Measurements from ENCODE around the gene FKBP8. TPM values are rescaled to one million over a fixed set of nuclear protein-coding genes. Genes with fewer than 3 reads are reported as not detected.

Gene FKBP8
- total RNA-seq, 2 experiments from 2014 or later: 147 to 152 TPM

DNA sequence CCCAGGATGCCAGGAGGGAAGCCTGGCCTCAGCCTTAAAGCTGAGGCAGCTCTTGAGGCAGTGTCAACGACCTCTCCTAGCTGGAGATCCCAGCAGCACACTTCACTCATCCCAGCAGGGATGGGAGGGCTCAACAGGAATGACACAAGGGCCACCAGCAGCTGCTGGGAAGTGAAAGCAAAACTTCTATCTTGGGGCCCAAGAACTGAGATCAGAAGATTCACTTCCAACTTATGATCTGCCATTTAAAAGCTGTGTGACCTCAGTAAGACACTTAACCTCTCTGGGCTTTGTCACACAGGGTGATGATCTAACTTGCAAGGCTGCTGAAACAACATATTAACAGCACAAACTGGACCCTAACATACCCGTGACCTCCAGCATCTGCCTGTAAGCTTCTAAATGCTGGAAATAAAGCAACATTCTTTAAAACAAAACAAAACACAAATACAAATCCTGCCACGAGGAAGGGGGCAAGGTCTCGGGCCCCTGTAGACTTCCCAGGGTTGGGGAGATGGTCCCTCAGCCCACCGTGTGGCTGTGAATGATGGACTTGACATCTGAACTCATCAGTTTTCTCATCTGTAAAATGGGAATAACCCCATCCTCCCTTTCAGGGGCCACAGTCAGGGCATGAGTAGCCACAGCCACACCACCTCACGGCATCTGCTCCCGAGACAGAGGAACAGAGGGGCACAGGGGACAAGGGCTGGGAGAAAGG, 44.2 kb downstream of the FKBP8 start:
- Mint-ChIP-seq H3K27ac (peak overlapping the region; percentile 36), H3K4me3 (no peak overlapping the region), H3K36me3 (ENCODE audit: low read depth) (no peaks in the 10 kb centered on the region), H3K4me1 (ENCODE audit: low read depth) (peaks cover 87% of the 10 kb centered on the region), H3K9me3 (no peaks in the 10 kb centered on the region), H3K27me3 (no peaks in the 10 kb centered on the region)
- intact Hi-C loops (cut with DNase I, micrococcal nuclease): no loop called here
- Histone ChIP-seq H3K27ac (ENCODE audit: low read depth in 1 of 2, low read length in 2 of 2) (peak overlapping the region in 1 of 2 donors; percentile 7), H3K4me1 (ENCODE audit: insufficient read depth, low read length) (peaks cover 100% of the 10 kb centered on the region), H3K4me3 (ENCODE audit: low read length) (no peak overlapping the region), H3K9me3 (ENCODE audit: control insufficient read depth in 1 of 2, insufficient read depth in 1 of 2, low read length in 2 of 2) (no peaks in the 10 kb centered on the region), H3K36me3 (ENCODE audit: insufficient read depth, low read length) (no peaks in the 10 kb centered on the region), H3K27me3 (ENCODE audit: control insufficient read depth in 1 of 2, insufficient read depth in 2 of 2, low read length in 2 of 2) (no peaks in the 10 kb centered on the region)
- TF ChIP-seq, protein P1, sequence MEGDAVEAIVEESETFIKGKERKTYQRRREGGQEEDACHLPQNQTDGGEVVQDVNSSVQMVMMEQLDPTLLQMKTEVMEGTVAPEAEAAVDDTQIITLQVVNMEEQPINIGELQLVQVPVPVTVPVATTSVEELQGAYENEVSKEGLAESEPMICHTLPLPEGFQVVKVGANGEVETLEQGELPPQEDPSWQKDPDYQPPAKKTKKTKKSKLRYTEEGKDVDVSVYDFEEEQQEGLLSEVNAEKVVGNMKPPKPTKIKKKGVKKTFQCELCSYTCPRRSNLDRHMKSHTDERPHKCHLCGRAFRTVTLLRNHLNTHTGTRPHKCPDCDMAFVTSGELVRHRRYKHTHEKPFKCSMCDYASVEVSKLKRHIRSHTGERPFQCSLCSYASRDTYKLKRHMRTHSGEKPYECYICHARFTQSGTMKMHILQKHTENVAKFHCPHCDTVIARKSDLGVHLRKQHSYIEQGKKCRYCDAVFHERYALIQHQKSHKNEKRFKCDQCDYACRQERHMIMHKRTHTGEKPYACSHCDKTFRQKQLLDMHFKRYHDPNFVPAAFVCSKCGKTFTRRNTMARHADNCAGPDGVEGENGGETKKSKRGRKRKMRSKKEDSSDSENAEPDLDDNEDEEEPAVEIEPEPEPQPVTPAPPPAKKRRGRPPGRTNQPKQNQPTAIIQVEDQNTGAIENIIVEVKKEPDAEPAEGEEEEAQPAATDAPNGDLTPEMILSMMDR (IDR thresholded peaks at IDR 0.05): no peak
- POLR2A ChIA-PET: interaction anchor here (0.6 kb wide), 1 partner anchor 201 kb away, joined by 4 read pairs; no protein-coding TSS in a partner anchor
- DNase-seq (peak in 1 of 14 experiments; percentile 29), ATAC-seq (ENCODE audit: poor library complexity) (no peak)
- CTCF ChIA-PET: interaction anchor here (3.7 kb wide), 1 partner anchor 21 kb away, joined by 35 read pairs; the partner anchor contains the start of gene ELL

- CTCF ChIA-PET: interaction anchor here (0.9 to 3.7 kb wide), 6 partner anchors 10 to 24 kb away, joined by 3 to 35 read pairs (median 7); partner anchors contain the start of gene ELL
- H3K36me3 Mint-ChIP-seq (ENCODE audit: low read depth): no peaks in the 10 kb centered on the region
- POLR2A ChIA-PET: interaction anchor here (1.1 to 1.7 kb wide), 6 partner anchors 8 to 92 kb away, joined by 3 to 14 read pairs (median 6); partner anchors contain the start of genes ELL and REX1BD
- TF ChIP-seq, protein P1 (IDR thresholded peaks at IDR 0.05): no peak
- ATAC-seq (ENCODE audit: poor library complexity) (no peak), DNase-seq (no peak)
- H3K27ac Mint-ChIP-seq: peak overlapping the region; percentile 90
- peak overlapping the region; percentile 3 for H3K4me3 Mint-ChIP-seq
- H3K27me3 ChIP-seq (ENCODE audit: control insufficient read depth in 1 of 2, insufficient read depth in 2 of 2, low read length in 2 of 2): no peaks in the 10 kb centered on the region
- H3K4me1 ChIP-seq (ENCODE audit: insufficient read depth, low read length): peaks cover 100% of the 10 kb centered on the region
- H3K4me1 Mint-ChIP-seq (ENCODE audit: low read depth): peaks cover 81% of the 10 kb centered on the region
- H3K9me3 ChIP-seq (ENCODE audit: control insufficient read depth in 1 of 2, insufficient read depth in 1 of 2, low read length in 2 of 2): no peaks in the 10 kb centered on the region
- no peaks in the 10 kb centered on the region for H3K27me3 Mint-ChIP-seq
- H3K4me3 ChIP-seq (ENCODE audit: low read length): no peak overlapping the region
- peak overlapping the region; percentile 62 to 82 for H3K27ac ChIP-seq (ENCODE audit: low read depth in 1 of 2, low read length in 2 of 2)
- H3K9me3 Mint-ChIP-seq: no peaks in the 10 kb centered on the region
- intact Hi-C loops (cut with DNase I, micrococcal nuclease): no loop called here
- peaks cover 9% of the 10 kb centered on the region for H3K36me3 ChIP-seq (ENCODE audit: insufficient read depth, low read length)
Observed at GRCh38 chr19:18496980-18497256, 46.5 kb downstream of the FKBP8 start.

DNA sequence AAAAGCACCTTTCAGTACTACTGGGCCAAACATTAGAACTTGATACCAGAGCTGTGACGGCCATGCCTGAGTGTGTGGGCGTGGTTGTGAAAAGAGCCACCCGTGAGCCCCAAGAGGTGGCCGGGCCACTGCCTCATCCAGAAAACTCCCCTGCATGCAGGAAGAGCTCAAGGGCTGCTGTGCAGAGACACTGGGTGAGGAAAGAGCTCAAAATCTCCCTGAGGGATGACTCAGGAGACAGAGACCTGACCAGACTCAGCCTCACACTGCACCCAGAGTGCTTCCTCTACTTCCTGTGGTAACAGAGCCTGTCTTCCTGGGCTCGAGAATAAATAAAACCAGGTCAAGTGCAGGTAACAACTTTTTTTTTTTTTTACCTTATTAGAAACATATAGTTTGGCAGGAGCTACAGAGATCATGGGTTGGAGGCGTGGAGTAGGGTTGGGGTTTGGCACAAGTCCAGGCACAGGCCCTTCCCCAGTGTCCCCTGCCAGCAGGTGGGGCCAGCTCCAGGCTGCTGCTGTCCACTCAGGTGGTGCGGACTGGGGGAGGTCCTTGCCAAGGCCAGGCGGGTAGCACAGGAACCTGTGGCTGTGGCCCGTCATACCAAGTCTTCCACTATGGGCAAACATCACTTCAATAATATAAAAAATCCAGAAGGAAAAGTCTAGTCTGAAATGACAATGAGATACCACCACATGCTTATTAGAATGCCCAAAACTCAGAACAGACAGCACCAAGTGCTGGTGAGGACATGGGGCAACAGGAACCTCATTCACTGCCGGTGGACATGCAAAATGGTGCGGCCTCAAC, 47.0 kb downstream of the FKBP8 start:
- no peaks in the 10 kb centered on the region for H3K36me3 Mint-ChIP-seq (ENCODE audit: low read depth)
- peak overlapping the region; percentile 77 to 82 for H3K27ac ChIP-seq (ENCODE audit: low read depth in 1 of 2, low read length in 2 of 2)
- TF ChIP-seq, protein P1 (IDR thresholded peaks at IDR 0.05): no peak

More for the DNA sequence above, 47.0 kb downstream of the FKBP8 start:
- Mint-ChIP-seq H3K27me3 (no peaks in the 10 kb centered on the region), H3K4me1 (ENCODE audit: low read depth) (peaks cover 78% of the 10 kb centered on the region), H3K4me3 (peak overlapping the region; percentile 79), H3K27ac (peak overlapping the region; percentile 90), H3K9me3 (no peaks in the 10 kb centered on the region)
- Histone ChIP-seq H3K36me3 (ENCODE audit: insufficient read depth, low read length) (peaks cover 10% of the 10 kb centered on the region), H3K4me1 (ENCODE audit: insufficient read depth, low read length) (peaks cover 100% of the 10 kb centered on the region), H3K4me3 (ENCODE audit: low read length) (peak overlapping the region; percentile 17), H3K27me3 (ENCODE audit: control insufficient read depth in 1 of 2, insufficient read depth in 2 of 2, low read length in 2 of 2) (no peaks in the 10 kb centered on the region), H3K9me3 (ENCODE audit: control insufficient read depth in 1 of 2, insufficient read depth in 1 of 2, low read length in 2 of 2) (no peaks in the 10 kb centered on the region)
- POLR2A ChIA-PET: interaction anchor here (0.6 to 1.7 kb wide), 8 partner anchors 8 to 93 kb away, joined by 3 to 14 read pairs (median 5); partner anchors contain the start of genes ELL, REX1BD and UBA52
- intact Hi-C loops (cut with DNase I, micrococcal nuclease): no loop called here
- CTCF ChIA-PET: interaction anchor here (0.9 to 3.7 kb wide), 9 partner anchors 11 to 93 kb away, joined by 3 to 35 read pairs (median 6); partner anchors contain the start of gene ELL
- DNase-seq (peak; percentile 30 to 95 (median 54)), ATAC-seq (ENCODE audit: poor library complexity) (peak; percentile 90)
